GM04503 (cell line): ENCODE measurements around the gene MCF2L2.
"Not testable (repeated sequence)": the region's sequence is repeated elsewhere in the genome, so short reads cannot be mapped to it uniquely, and the experiment has no call there.

Source experiments
- DNase-seq: peaks from one replicate; pipeline ENCODE4 v3.0.0-alpha.2; 2012; ENCODE audit warnings: low read depth

The MCF2L2 gene

GRCh38 chr3:183443395-183444385 is 15.3 kb upstream of the MCF2L2 start:
- DNase-seq = no peak

- no peak for DNase-seq
Measured at GRCh38 chr3:183442994-183443393, 14.6 kb upstream of the MCF2L2 start.

GRCh38 chr3:183440521-183440920 is 12.1 kb upstream of the MCF2L2 start:
- not testable (repeated sequence) for DNase-seq

GRCh38 chr3:183439515-183439914 is 11.1 kb upstream of the MCF2L2 start:
- DNase-seq = no peak

GRCh38 chr3:183438735-183439134 is 10.3 kb upstream of the MCF2L2 start:
- no peak for DNase-seq

- DNase-seq = no peak
Measured at GRCh38 chr3:183437666-183438564, 9.5 kb upstream of the MCF2L2 start.

- DNase-seq = no peak
Measured at GRCh38 chr3:183437061-183437460, 8.6 kb upstream of the MCF2L2 start.

- no peak for DNase-seq
Measured at GRCh38 chr3:183435661-183436060, 7.2 kb upstream of the MCF2L2 start.

- DNase-seq = no peak
Measured at GRCh38 chr3:183434992-183435391, 6.6 kb upstream of the MCF2L2 start.

GRCh38 chr3:183434503-183434902 is 6.1 kb upstream of the MCF2L2 start:
- no peak for DNase-seq

- DNase-seq = no peak
Measured at GRCh38 chr3:183430325-183430957, 2.0 kb upstream of the MCF2L2 start.

GRCh38 chr3:183427876-183428446 is 458 bp downstream of the MCF2L2 start:
- no peak for DNase-seq

- no peak for DNase-seq
Measured at GRCh38 chr3:183427196-183427875, 1.1 kb downstream of the MCF2L2 start.

GRCh38 chr3:183418807-183419206 is 9.6 kb downstream of the MCF2L2 start:
- not testable (repeated sequence) for DNase-seq

GRCh38 chr3:183411216-183411922 is 17.1 kb downstream of the MCF2L2 start:
- no peak for DNase-seq

- no peak for DNase-seq
Measured at GRCh38 chr3:183410759-183411158, 17.7 kb downstream of the MCF2L2 start.

- DNase-seq = no peak
Measured at GRCh38 chr3:183410280-183410679, 18.1 kb downstream of the MCF2L2 start.

GRCh38 chr3:183409219-183409618 is 19.2 kb downstream of the MCF2L2 start:
- no peak for DNase-seq

- no peak for DNase-seq
Measured at GRCh38 chr3:183401678-183402077, 26.7 kb downstream of the MCF2L2 start.

- no peak for DNase-seq
Measured at GRCh38 chr3:183400352-183400751, 28.1 kb downstream of the MCF2L2 start.
